Sigmoid colon (tissue), 4 donors: Measurements from ENCODE around the gene PTPRO.

Experiments
- CTCF ChIP-seq, 4 experiments: fragments of 450-650 bp in 3 of 4; fragments of 200-600 bp in 1 of 4; IDR thresholded peaks; one replicate each; pipeline ENCODE4 v1.5.1; 2016 to 2019; ENCODE audit warnings: antibody characterized with exemption in 4 of 4, mild to moderate bottlenecking in 3 of 4, moderate library complexity in 2 of 4
- POLR2AphosphoS5 ChIP-seq, 4 donors: sonication (generic); formaldehyde crosslinking; IDR thresholded peaks; one replicate each; pipeline ENCODE4 v1.6.1; 2017; ENCODE audit warnings: antibody characterized with exemption in 4 of 4

- TF ChIP-seq CTCF (IDR thresholded peaks at IDR 0.05) = no peak
- TF ChIP-seq POLR2AphosphoS5 (IDR thresholded peaks at IDR 0.05) = no peak
Observed at GRCh38 chr12:15453613-15454012, 131.3 kb downstream of the PTPRO start.
